Body of pancreas (tissue), 4 donors: Measurements from ENCODE around the gene MDM1. TPM values are rescaled to one million over a fixed set of nuclear protein-coding genes. Genes with fewer than 3 reads are reported as not detected.

Experiments
- ATAC-seq: fragments of 150-250 bp; one replicate; pipeline ENCODE4 v1.9.1; 2016
- DNase-seq, 4 donors: peaks; one replicate each; pipeline ENCODE4 v3.0.0-alpha.2; 2019
- H3K27ac ChIP-seq, 4 donors: fragments of 200-600 bp; sonication (generic); 1 replicate in 3 of 4; 2 replicates in 1 of 4; pipeline versions ENCODE4 v1.5.1 to v1.6.1; 2016 to 2019; ENCODE audit warnings: mild to moderate bottlenecking in 1 of 4, mixed read lengths in 1 of 4, moderate library complexity in 1 of 4
- H3K27me3 ChIP-seq, 2 donors: fragments of 200-600 bp; sonication (generic); one replicate each; pipeline ENCODE4 v1.6.0; 2016; ENCODE audit warnings: mild to moderate bottlenecking in 1 of 2
- H3K36me3 ChIP-seq, 2 donors: fragments of 200-600 bp; sonication (generic); replicated peaks in 1 of 2; 2 replicates each; pipeline ENCODE4 v1.5.1; 2016; ENCODE audit warnings: low read depth in 2 of 2; ENCODE audit not compliant: insufficient read depth in 1 of 2
- H3K4me1 ChIP-seq: fragments of 200-600 bp; sonication (generic); one replicate; pipeline ENCODE4 v1.6.0; 2016
- H3K4me3 ChIP-seq, 2 donors: fragments of 200-600 bp; sonication (generic); 1 replicate in 1 of 2; 2 replicates in 1 of 2; pipeline ENCODE4 v1.5.1; 2016 to 2019
- H3K9me3 ChIP-seq, 3 donors: fragments of 200-600 bp; sonication (generic); 1 replicate in 2 of 3; 2 replicates in 1 of 3; pipeline ENCODE4 v1.5.1; 2016
- CTCF ChIP-seq, 7 experiments: fragments of 450-650 bp in 4 of 7; fragments of 200-600 bp in 3 of 7; sonication (generic) in 3 of 7; IDR thresholded peaks; one replicate each; pipeline ENCODE4 v1.5.1; 2016 to 2019; ENCODE audit warnings: antibody characterized with exemption in 7 of 7
- POLR2A ChIP-seq, 3 donors: fragments of 450-650 bp; IDR thresholded peaks; one replicate each; pipeline ENCODE4 v1.6.1; 2016; ENCODE audit warnings: antibody characterized with exemption in 3 of 3, mild to moderate bottlenecking in 2 of 3
- WGBS, 2 donors: methylation state at CpG; one replicate each; pipeline ENCODE4 v1.1.5; 2017; 5-methylcytosine and 5-hydroxymethylcytosine counted together
- intact Hi-C: fragments of 100-400 bp; cut with DNase I; formaldehyde crosslinking; loops from one replicate; pipeline ENCODE4 v1.15.1; 2023
- total RNA-seq, 2 donors: library from RNA; depleted of rRNA; stranded (reverse); fragments of >200 nt; gene quantifications; one replicate each; pipeline ENCODE4 v1.1.0, GENCODE V29; 2016

The MDM1 gene
- total RNA-seq, 2 donors from 2014 or later: 6.0 to 10.9 TPM

- Histone ChIP-seq H3K4me3 (no peak overlapping the region), H3K9me3 (no peaks in the 10 kb centered on the region), H3K27me3 (no peaks in the 10 kb centered on the region), H3K36me3 (no peaks in the 10 kb centered on the region), H3K27ac (peak overlapping the region; percentile 70 to 92 (median 80)), H3K4me1 (peaks cover 4% of the 10 kb centered on the region)
- WGBS, 2 donors: 2 to 4% methylated on average over 22 to 26 of the region's 26 CpGs
- DNase-seq (peak; percentile 84 to 95 (median 90)), ATAC-seq (peak; percentile 97)
- TF ChIP-seq CTCF (IDR thresholded peaks at IDR 0.05) (peak in 1 of 7 experiments; percentile 4), POLR2A (IDR thresholded peaks at IDR 0.05) (peak; percentile 26 to 73 (median 69))
- intact Hi-C loops: no loop called here
These were observed 32.9 kb upstream of the MDM1 start for GRCh38 chr12:68364893-68365725.

GRCh38 chr12:68364328-68364727, 32.2 kb upstream of the MDM1 start:
- no peaks in the 10 kb centered on the region for H3K36me3 ChIP-seq
- H3K27me3 ChIP-seq: no peaks in the 10 kb centered on the region
- H3K4me1 ChIP-seq: peaks cover 4% of the 10 kb centered on the region
- DNase-seq (no peak), ATAC-seq (no peak)
- no peak for TF ChIP-seq POLR2A (IDR thresholded peaks at IDR 0.05)
- TF ChIP-seq CTCF (IDR thresholded peaks at IDR 0.05): no peak
- peak overlapping the region in 3 of 4 donors; percentile 75 to 92 (median 84) for H3K27ac ChIP-seq
- intact Hi-C loops: no loop called here
- H3K9me3 ChIP-seq: no peaks in the 10 kb centered on the region
- 42 to 64% methylated on average over 3 of the region's 3 CpGs for WGBS, 2 donors
- H3K4me3 ChIP-seq: no peak overlapping the region

- Histone ChIP-seq H3K36me3 (no peaks in the 10 kb centered on the region), H3K27ac (no peak overlapping the region), H3K4me1 (peaks cover 7% of the 10 kb centered on the region), H3K9me3 (no peaks in the 10 kb centered on the region), H3K27me3 (no peaks in the 10 kb centered on the region), H3K4me3 (no peak overlapping the region)
- intact Hi-C loops: no loop called here
- ATAC-seq (no peak), DNase-seq (no peak)
- TF ChIP-seq CTCF (IDR thresholded peaks at IDR 0.05): no peak
- TF ChIP-seq POLR2A (IDR thresholded peaks at IDR 0.05): no peak
These were observed 29.8 kb upstream of the MDM1 start for GRCh38 chr12:68361953-68362352.

- ATAC-seq (no peak), DNase-seq (no peak)
- Histone ChIP-seq H3K4me3 (no peak overlapping the region), H3K4me1 (peaks cover 3% of the 10 kb centered on the region), H3K9me3 (no peaks in the 10 kb centered on the region), H3K36me3 (no peaks in the 10 kb centered on the region), H3K27me3 (no peaks in the 10 kb centered on the region), H3K27ac (no peak overlapping the region)
- TF ChIP-seq CTCF (IDR thresholded peaks at IDR 0.05) (no peak), POLR2A (IDR thresholded peaks at IDR 0.05) (no peak)
- intact Hi-C loops: loop anchor here (10.0 kb wide), 1 partner anchor 305 kb away; no protein-coding TSS in a partner anchor
These were observed 27.5 kb upstream of the MDM1 start for GRCh38 chr12:68359674-68360073.
